Body of pancreas (tissue), 4 donors: ENCODE data around the gene PTPRN2. TPM values are rescaled to one million over a fixed set of nuclear protein-coding genes. Genes with fewer than 3 reads are reported as not detected.

Experiments used
- ATAC-seq: fragments of 150-250 bp; one replicate; pipeline ENCODE4 v1.9.1; 2016
- DNase-seq, 4 donors: peaks; one replicate each; pipeline ENCODE4 v3.0.0-alpha.2; 2019
- H3K27ac ChIP-seq, 4 donors: fragments of 200-600 bp; sonication (generic); 1 replicate in 3 of 4; 2 replicates in 1 of 4; pipeline versions ENCODE4 v1.5.1 to v1.6.1; 2016 to 2019; ENCODE audit warnings: mild to moderate bottlenecking in 1 of 4, mixed read lengths in 1 of 4, moderate library complexity in 1 of 4
- H3K27me3 ChIP-seq, 2 donors: fragments of 200-600 bp; sonication (generic); one replicate each; pipeline ENCODE4 v1.6.0; 2016; ENCODE audit warnings: mild to moderate bottlenecking in 1 of 2
- H3K36me3 ChIP-seq, 2 donors: fragments of 200-600 bp; sonication (generic); replicated peaks in 1 of 2; 2 replicates each; pipeline ENCODE4 v1.5.1; 2016; ENCODE audit warnings: low read depth in 2 of 2; ENCODE audit not compliant: insufficient read depth in 1 of 2
- H3K4me1 ChIP-seq: fragments of 200-600 bp; sonication (generic); one replicate; pipeline ENCODE4 v1.6.0; 2016
- H3K4me3 ChIP-seq, 2 donors: fragments of 200-600 bp; sonication (generic); 1 replicate in 1 of 2; 2 replicates in 1 of 2; pipeline ENCODE4 v1.5.1; 2016 to 2019
- H3K9me3 ChIP-seq, 3 donors: fragments of 200-600 bp; sonication (generic); 1 replicate in 2 of 3; 2 replicates in 1 of 3; pipeline ENCODE4 v1.5.1; 2016
- POLR2A ChIP-seq, 3 donors: fragments of 450-650 bp; IDR thresholded peaks; one replicate each; pipeline ENCODE4 v1.6.1; 2016; ENCODE audit warnings: antibody characterized with exemption in 3 of 3, mild to moderate bottlenecking in 2 of 3
- WGBS, 2 donors: methylation state at CpG; one replicate each; pipeline ENCODE4 v1.1.5; 2017; 5-methylcytosine and 5-hydroxymethylcytosine counted together
- intact Hi-C: fragments of 100-400 bp; cut with DNase I; formaldehyde crosslinking; loops from one replicate; pipeline ENCODE4 v1.15.1; 2023
- total RNA-seq, 2 donors: library from RNA; depleted of rRNA; stranded (reverse); fragments of >200 nt; gene quantifications; one replicate each; pipeline ENCODE4 v1.1.0, GENCODE V29; 2016
- TF ChIP-seq, protein P1 (sequence below), 7 experiments: fragments of 450-650 bp in 4 of 7; fragments of 200-600 bp in 3 of 7; sonication (generic) in 3 of 7; IDR thresholded peaks; one replicate each; pipeline ENCODE4 v1.5.1; 2016 to 2019; ENCODE audit warnings: antibody characterized with exemption in 7 of 7

Gene PTPRN2
- total RNA-seq, 2 donors from 2014 or later = 31.6 to 76.1 TPM

DNA sequence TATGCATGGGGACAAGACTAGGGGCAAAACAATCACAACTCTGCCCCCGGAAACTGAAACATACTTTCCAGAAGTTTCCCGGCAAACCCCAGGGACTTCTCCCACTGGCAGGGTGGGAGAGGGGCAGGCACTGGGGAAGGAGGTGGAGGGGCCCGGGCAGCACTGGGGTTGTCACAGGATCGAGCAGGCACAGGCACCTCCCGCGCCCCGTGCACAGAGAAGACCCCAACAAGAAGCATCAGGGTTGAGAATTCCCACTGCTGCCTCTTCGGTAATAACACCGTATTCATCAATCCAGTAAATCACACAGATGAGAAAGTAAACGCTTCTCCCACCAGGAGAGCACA, 490.5 kb downstream of the PTPRN2 start:
- no peaks in the 10 kb centered on the region for H3K27me3 ChIP-seq
- H3K27ac ChIP-seq = no peak overlapping the region
- ATAC-seq (no peak), DNase-seq (no peak)
- 79 to 94% methylated on average over 3 to 10 of the region's 10 CpGs for WGBS, 2 donors
- no peak overlapping the region for H3K4me3 ChIP-seq
- intact Hi-C loops = no loop called here
- no peaks in the 10 kb centered on the region for H3K4me1 ChIP-seq
- H3K9me3 ChIP-seq = no peaks in the 10 kb centered on the region
- no peaks in the 10 kb centered on the region for H3K36me3 ChIP-seq
- TF ChIP-seq, protein P1, sequence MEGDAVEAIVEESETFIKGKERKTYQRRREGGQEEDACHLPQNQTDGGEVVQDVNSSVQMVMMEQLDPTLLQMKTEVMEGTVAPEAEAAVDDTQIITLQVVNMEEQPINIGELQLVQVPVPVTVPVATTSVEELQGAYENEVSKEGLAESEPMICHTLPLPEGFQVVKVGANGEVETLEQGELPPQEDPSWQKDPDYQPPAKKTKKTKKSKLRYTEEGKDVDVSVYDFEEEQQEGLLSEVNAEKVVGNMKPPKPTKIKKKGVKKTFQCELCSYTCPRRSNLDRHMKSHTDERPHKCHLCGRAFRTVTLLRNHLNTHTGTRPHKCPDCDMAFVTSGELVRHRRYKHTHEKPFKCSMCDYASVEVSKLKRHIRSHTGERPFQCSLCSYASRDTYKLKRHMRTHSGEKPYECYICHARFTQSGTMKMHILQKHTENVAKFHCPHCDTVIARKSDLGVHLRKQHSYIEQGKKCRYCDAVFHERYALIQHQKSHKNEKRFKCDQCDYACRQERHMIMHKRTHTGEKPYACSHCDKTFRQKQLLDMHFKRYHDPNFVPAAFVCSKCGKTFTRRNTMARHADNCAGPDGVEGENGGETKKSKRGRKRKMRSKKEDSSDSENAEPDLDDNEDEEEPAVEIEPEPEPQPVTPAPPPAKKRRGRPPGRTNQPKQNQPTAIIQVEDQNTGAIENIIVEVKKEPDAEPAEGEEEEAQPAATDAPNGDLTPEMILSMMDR (IDR thresholded peaks at IDR 0.05) = no peak
- TF ChIP-seq POLR2A (IDR thresholded peaks at IDR 0.05) = no peak

DNA sequence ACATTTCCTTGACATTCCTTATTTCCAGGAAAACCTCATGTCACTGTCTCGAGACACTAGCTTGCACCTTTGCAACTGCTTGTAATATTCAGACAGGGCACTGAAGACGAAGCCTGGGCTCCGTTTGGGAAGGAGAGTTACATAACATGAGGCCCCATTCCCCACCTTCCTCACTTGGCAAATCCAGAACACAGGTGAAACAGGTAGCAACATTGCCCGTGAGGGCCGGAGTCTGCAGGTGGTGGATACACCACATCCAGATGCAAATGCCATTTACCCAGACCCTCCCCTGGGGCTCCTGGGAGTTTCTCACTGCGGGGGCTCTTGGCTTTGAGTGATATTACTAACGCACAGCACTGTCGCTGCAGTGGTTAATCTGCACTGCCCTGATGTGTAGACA, 491.0 kb downstream of the PTPRN2 start:
- no peaks in the 10 kb centered on the region for H3K27me3 ChIP-seq
- intact Hi-C loops = no loop called here
- H3K27ac ChIP-seq = no peak overlapping the region
- H3K36me3 ChIP-seq = no peaks in the 10 kb centered on the region
- no peaks in the 10 kb centered on the region for H3K9me3 ChIP-seq
- no peak overlapping the region for H3K4me3 ChIP-seq
- no peaks in the 10 kb centered on the region for H3K4me1 ChIP-seq
- ATAC-seq = no peak
- no peak for DNase-seq
- TF ChIP-seq POLR2A (IDR thresholded peaks at IDR 0.05) = no peak
- TF ChIP-seq, protein P1 (IDR thresholded peaks at IDR 0.05) = no peak
- WGBS, 2 donors = 69 to 82% methylated on average over 4 to 8 of the region's 8 CpGs

DNA sequence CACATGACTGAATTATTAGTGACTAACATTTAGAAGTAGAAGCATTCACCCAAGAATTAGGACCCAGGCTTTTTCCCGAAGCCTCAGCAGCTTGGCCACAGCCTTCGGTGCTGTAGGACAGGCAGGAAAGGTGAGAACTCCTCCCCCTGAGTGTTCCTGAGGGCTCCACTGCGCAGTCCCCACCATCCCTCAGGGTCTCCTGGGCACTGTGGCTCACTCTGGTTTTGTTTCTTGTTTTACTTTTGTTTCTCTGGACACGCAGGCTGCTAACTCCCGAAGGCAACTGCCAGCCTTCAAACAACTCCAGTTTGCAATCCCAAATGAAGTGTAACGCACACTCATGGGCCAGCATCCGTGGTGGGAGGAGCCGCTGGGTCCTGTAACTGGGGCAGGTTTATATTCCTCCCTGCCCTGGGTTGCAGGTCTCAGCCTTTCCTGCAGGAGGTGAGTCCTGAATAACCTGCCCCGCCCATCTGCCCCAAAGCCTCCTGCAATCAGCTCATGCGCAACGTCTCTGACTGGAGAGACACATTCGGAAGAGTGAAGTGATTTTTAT, 492.9 kb downstream of the PTPRN2 start:
- 80 to 84% methylated on average over 9 to 12 of the region's 12 CpGs for WGBS, 2 donors
- no peaks in the 10 kb centered on the region for H3K9me3 ChIP-seq
- no peaks in the 10 kb centered on the region for H3K36me3 ChIP-seq
- no peak for ATAC-seq
- H3K27me3 ChIP-seq = no peaks in the 10 kb centered on the region
- no peak for DNase-seq
- no peak overlapping the region for H3K27ac ChIP-seq
- H3K4me1 ChIP-seq = no peaks in the 10 kb centered on the region
- intact Hi-C loops = no loop called here
- H3K4me3 ChIP-seq = no peak overlapping the region
- TF ChIP-seq, protein P1 (IDR thresholded peaks at IDR 0.05) = no peak
- TF ChIP-seq POLR2A (IDR thresholded peaks at IDR 0.05) = no peak

DNA sequence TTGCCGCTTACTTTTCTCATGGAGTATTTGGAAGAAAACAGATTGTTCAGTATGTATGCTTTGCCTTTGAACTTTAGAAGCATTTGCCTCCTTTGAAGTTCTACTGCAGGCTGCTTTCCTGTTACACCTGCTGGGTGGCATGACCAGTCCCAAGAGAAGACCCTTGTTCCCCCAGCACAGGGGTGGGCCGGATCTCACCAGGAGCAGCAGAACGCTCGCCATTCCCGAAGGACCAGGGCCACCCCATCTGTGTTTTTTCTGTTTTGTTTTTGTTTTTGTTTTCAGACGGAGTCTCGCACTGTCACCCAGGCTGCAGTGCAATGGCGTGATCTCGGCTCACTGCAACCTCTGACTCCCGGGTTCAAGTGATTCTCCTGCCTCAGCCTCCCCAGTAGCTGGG, 493.6 kb downstream of the PTPRN2 start:
- intact Hi-C loops = no loop called here
- Histone ChIP-seq H3K36me3 (no peaks in the 10 kb centered on the region), H3K27me3 (no peaks in the 10 kb centered on the region), H3K4me3 (no peak overlapping the region), H3K9me3 (no peaks in the 10 kb centered on the region), H3K27ac (no peak overlapping the region), H3K4me1 (no peaks in the 10 kb centered on the region)
- ATAC-seq (no peak), DNase-seq (no peak)
- WGBS, 2 donors = 90 to 94% methylated on average over 10 of the region's 10 CpGs
- TF ChIP-seq, protein P1 (IDR thresholded peaks at IDR 0.05) = no peak
- TF ChIP-seq POLR2A (IDR thresholded peaks at IDR 0.05) = no peak

DNA sequence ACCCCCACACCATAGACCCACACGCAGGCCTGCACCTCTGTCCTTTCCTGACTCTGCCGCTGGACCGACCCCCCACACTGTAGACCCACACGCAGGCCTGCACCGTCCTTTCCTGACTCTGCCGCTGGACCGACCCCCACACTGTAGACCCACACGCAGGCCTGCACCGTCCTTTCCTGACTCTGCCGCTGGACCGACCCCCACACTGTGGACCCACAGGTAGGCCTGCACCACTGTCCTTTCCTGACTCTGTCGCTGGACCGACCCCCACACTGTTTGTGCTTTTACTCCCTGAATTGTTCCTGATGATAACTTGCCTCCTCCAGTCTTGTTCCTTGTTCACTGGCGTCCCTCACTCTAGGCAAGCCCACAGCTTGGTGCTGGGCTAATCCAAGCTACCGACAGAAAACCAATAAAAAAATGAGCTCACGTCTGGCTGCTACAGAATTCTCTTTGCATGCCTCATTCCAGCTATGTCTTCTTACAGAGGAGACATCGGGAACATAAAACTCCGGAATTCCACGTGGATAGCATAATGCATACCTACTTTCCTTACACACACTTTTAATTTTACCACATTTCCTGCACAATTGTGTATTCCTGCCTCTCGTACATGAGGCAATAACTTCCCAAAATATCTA, 494.3 kb downstream of the PTPRN2 start:
- DNase-seq = no peak
- no peak overlapping the region for H3K27ac ChIP-seq
- H3K4me3 ChIP-seq = no peak overlapping the region
- 82 to 89% methylated on average over 19 to 20 of the region's 20 CpGs for WGBS, 2 donors
- H3K4me1 ChIP-seq = no peaks in the 10 kb centered on the region
- no peak for ATAC-seq
- intact Hi-C loops = no loop called here
- no peaks in the 10 kb centered on the region for H3K27me3 ChIP-seq
- H3K36me3 ChIP-seq = no peaks in the 10 kb centered on the region
- TF ChIP-seq, protein P1 (IDR thresholded peaks at IDR 0.05) = no peak
- no peak for TF ChIP-seq POLR2A (IDR thresholded peaks at IDR 0.05)
- H3K9me3 ChIP-seq = no peaks in the 10 kb centered on the region
